WTC11 (cell line): ENCODE results near the gene CAST. TPM values are rescaled to one million over a fixed set of nuclear protein-coding genes. Genes with fewer than 3 reads are reported as not detected.

Experiments
- ATAC-seq: fragments of 200-7000 bp; cut with Tn5 transposase; 2 replicates; pipeline ENCODE4 v1.10.0; 2021; ENCODE audit warnings: mild to moderate bottlenecking, moderate library complexity
- CTCF ChIA-PET: fragments of 300-600 bp; sonication (Branson Sonifier 250); formaldehyde crosslinking; loops from one replicate; lab custom pipeline; 2021; ENCODE audit warnings: antibody characterized with exemption; lab: Charles Lee
- POLR2A ChIA-PET: fragments of 350-600 bp; sonication (Branson Sonifier 250); formaldehyde crosslinking; loops from one replicate; lab custom pipeline; 2021; ENCODE audit warnings: antibody characterized with exemption; lab: Charles Lee
- DNase-seq: peaks from one replicate; pipeline ENCODE4 v3.0.0; 2021; ENCODE audit warnings: low spot score
- H3K27ac Mint-ChIP-seq: 2 replicates; pipeline ENCODE4 v1.8.0; 2021; ENCODE audit warnings: mixed read lengths
- H3K27me3 Mint-ChIP-seq: 2 replicates; pipeline ENCODE4 v1.8.0; 2021; ENCODE audit warnings: low read depth, mild to moderate bottlenecking, moderate library complexity, mixed read lengths
- H3K36me3 Mint-ChIP-seq: 2 replicates; pipeline ENCODE4 v1.8.0; 2021; ENCODE audit warnings: mixed read lengths
- H3K4me1 Mint-ChIP-seq: 2 replicates; pipeline ENCODE4 v1.8.0; 2022; ENCODE audit warnings: mixed read lengths
- H3K4me3 Mint-ChIP-seq: 2 replicates; pipeline ENCODE4 v1.8.0; 2021; ENCODE audit warnings: mild to moderate bottlenecking, moderate library complexity, mixed read lengths
- H3K9me3 Mint-ChIP-seq: 2 replicates; pipeline ENCODE4 v1.8.0; 2021; ENCODE audit warnings: mixed read lengths
- ETV6 ChIP-seq: sonication (generic); formaldehyde crosslinking; IDR thresholded peaks from 2 replicates; pipeline ENCODE4 v1.8.1; 2022; ENCODE audit warnings: mild to moderate bottlenecking, missing genetic modification reagents
- FOXJ3 ChIP-seq: sonication (generic); formaldehyde crosslinking; IDR thresholded peaks from 2 replicates; pipeline ENCODE4 v1.9.0; 2021; ENCODE audit warnings: missing genetic modification reagents, mild to moderate bottlenecking, borderline replicate concordance
- GABPB1 ChIP-seq: sonication (generic); formaldehyde crosslinking; IDR thresholded peaks from 2 replicates; pipeline ENCODE4 v1.8.1; 2023; ENCODE audit warnings: mild to moderate bottlenecking, missing genetic modification reagents
- GRHL2 ChIP-seq: fragments of 250-450 bp; sonication (Bioruptor Pico); IDR thresholded peaks from 2 replicates; pipeline ENCODE4 v1.8.0; 2022; ENCODE audit warnings: mild to moderate bottlenecking, moderate library complexity; ENCODE audit not compliant: insufficient replicate concordance, severe bottlenecking
- HMGXB4 ChIP-seq: sonication (generic); formaldehyde crosslinking; IDR thresholded peaks from 2 replicates; pipeline ENCODE4 v1.8.1; 2023; ENCODE audit warnings: mild to moderate bottlenecking, moderate library complexity, missing genetic modification reagents
- MYBL2 ChIP-seq: sonication (generic); formaldehyde crosslinking; IDR thresholded peaks from 2 replicates; pipeline ENCODE4 v1.8.1; 2023; ENCODE audit warnings: mild to moderate bottlenecking, moderate library complexity, missing genetic modification reagents
- NFATC4 ChIP-seq: fragments of 250-450 bp; sonication (Bioruptor Pico); IDR thresholded peaks from 2 replicates; pipeline ENCODE4 v1.9.0; 2021; ENCODE audit warnings: mild to moderate bottlenecking
- NFYB ChIP-seq: sonication (generic); formaldehyde crosslinking; conservative IDR thresholded peaks from 2 replicates; pipeline ENCODE4 v1.8.0; 2022; ENCODE audit warnings: low read depth, missing genetic modification reagents
- NR1H2 ChIP-seq: sonication (generic); formaldehyde crosslinking; IDR thresholded peaks from 2 replicates; pipeline ENCODE4 v1.9.0; 2021; ENCODE audit warnings: mild to moderate bottlenecking, moderate library complexity, missing genetic modification reagents
- OVOL2 ChIP-seq: fragments of 250-450 bp; sonication (Bioruptor Pico); IDR thresholded peaks from 2 replicates; pipeline ENCODE4 v1.9.0; 2021; ENCODE audit warnings: mild to moderate bottlenecking, borderline replicate concordance
- SMAD4 ChIP-seq: sonication (generic); formaldehyde crosslinking; IDR thresholded peaks from 2 replicates; pipeline ENCODE4 v1.8.0; 2022; ENCODE audit warnings: mild to moderate bottlenecking, missing genetic modification reagents
- SP1 ChIP-seq: sonication (generic); formaldehyde crosslinking; conservative IDR thresholded peaks from 2 replicates; pipeline ENCODE4 v1.8.1; 2022; ENCODE audit warnings: missing genetic modification reagents
- STAT6 ChIP-seq: sonication (generic); formaldehyde crosslinking; conservative IDR thresholded peaks from 2 replicates; pipeline ENCODE4 v1.8.1; 2023; ENCODE audit warnings: mild to moderate bottlenecking, low read depth, missing genetic modification reagents, moderate library complexity
- TEAD1 ChIP-seq: sonication (generic); formaldehyde crosslinking; IDR thresholded peaks from 2 replicates; pipeline ENCODE4 v1.8.0; 2022; ENCODE audit warnings: mild to moderate bottlenecking, missing genetic modification reagents
- TEAD4 ChIP-seq: sonication (generic); formaldehyde crosslinking; IDR thresholded peaks from 2 replicates; pipeline ENCODE4 v1.8.0; 2022; ENCODE audit warnings: mild to moderate bottlenecking, missing genetic modification reagents
- ZNF121 ChIP-seq: sonication (generic); formaldehyde crosslinking; IDR thresholded peaks from 2 replicates; pipeline ENCODE4 v1.8.0; 2023; ENCODE audit warnings: missing genetic modification reagents
- ZNF219 ChIP-seq: sonication (generic); formaldehyde crosslinking; IDR thresholded peaks from 2 replicates; pipeline ENCODE4 v1.8.0; 2023; ENCODE audit warnings: missing genetic modification reagents, mild to moderate bottlenecking, borderline replicate concordance
- ZNF396 ChIP-seq: fragments of 250-450 bp; sonication (Bioruptor Pico); IDR thresholded peaks from 2 replicates; pipeline ENCODE4 v1.8.0; 2021; ENCODE audit warnings: mild to moderate bottlenecking, moderate library complexity, borderline replicate concordance
- ZNF671 ChIP-seq: fragments of 250-450 bp; sonication (Bioruptor Pico); IDR thresholded peaks from 2 replicates; pipeline ENCODE4 v1.8.0; 2021; ENCODE audit warnings: mild to moderate bottlenecking
- total RNA-seq: library from RNA; stranded (reverse); gene quantifications from 3 replicates; pipeline ENCODE4 v1.2.3, GENCODE V29; 2021
- TF ChIP-seq, protein P1 (sequence below): sonication (generic); formaldehyde crosslinking; IDR thresholded peaks from 2 replicates; pipeline ENCODE4 v1.8.1; 2023; ENCODE audit warnings: mild to moderate bottlenecking, missing genetic modification reagents, moderate library complexity
- TF ChIP-seq, protein P2 (sequence below): fragments of 250-450 bp; sonication (Bioruptor Pico); IDR thresholded peaks from 2 replicates; pipeline ENCODE4 v1.9.0; 2021; ENCODE audit warnings: moderate library complexity, mild to moderate bottlenecking, inconsistent platforms, borderline replicate concordance
- TF ChIP-seq, protein P3 (sequence below): sonication (generic); formaldehyde crosslinking; IDR thresholded peaks from 2 replicates; pipeline ENCODE4 v1.8.0; 2023; ENCODE audit warnings: mild to moderate bottlenecking, missing genetic modification reagents
- TF ChIP-seq, protein P4 (sequence below): sonication (generic); formaldehyde crosslinking; IDR thresholded peaks from 2 replicates; pipeline ENCODE4 v1.8.0; 2022; ENCODE audit warnings: mild to moderate bottlenecking, missing genetic modification reagents

Gene CAST
- total RNA-seq, 1 experiment from 2014 or later, result 40.0 TPM

DNA sequence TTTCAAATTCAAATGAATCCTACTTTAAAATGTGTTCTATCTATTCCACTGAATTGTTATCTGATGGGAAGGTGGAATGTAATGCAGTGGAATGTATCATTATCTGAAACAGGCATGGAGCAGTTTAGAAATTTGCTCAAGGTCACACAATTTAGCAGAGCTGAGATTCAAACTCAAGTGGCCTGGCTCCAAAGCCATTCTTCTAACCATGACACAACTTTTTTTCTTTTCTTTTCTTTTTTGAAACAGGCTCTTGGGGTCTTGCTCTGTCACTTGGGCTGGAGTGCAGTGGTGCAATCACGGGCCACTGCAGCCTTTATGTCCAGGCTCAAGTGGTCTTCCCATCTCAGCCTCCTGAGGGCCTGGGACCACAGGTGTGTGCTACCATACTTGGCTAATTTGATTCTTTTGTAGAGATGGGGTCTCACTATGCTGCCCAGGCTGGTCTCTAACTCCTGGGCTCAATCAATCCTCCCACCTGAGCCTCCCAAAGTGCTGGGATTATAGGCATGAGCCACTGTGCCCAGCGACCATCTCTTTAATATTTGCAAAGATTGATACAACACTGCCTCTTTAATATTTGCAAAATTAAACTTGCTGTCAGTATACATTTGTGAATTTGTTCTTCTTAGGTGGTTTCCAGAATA is 50.0 kb downstream of the CAST start (continued):
- TF ChIP-seq NR1H2 (CRISPR knock-in tag), result no peak
- TF ChIP-seq, protein P1, sequence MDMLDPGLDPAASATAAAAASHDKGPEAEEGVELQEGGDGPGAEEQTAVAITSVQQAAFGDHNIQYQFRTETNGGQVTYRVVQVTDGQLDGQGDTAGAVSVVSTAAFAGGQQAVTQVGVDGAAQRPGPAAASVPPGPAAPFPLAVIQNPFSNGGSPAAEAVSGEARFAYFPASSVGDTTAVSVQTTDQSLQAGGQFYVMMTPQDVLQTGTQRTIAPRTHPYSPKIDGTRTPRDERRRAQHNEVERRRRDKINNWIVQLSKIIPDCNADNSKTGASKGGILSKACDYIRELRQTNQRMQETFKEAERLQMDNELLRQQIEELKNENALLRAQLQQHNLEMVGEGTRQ (CRISPR knock-in tag), result no peak
- TF ChIP-seq, protein P2, sequence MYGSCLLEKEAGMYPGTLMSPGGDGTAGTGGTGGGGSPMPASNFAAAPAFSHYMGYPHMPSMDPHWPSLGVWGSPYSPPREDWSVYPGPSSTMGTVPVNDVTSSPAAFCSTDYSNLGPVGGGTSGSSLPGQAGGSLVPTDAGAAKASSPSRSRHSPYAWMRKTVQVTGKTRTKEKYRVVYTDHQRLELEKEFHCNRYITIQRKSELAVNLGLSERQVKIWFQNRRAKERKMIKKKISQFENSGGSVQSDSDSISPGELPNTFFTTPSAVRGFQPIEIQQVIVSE, result no peak
- TF ChIP-seq SMAD4 (CRISPR knock-in tag), result no peak
- no peak for TF ChIP-seq OVOL2 (CRISPR knock-in tag)
- TF ChIP-seq, protein P3, sequence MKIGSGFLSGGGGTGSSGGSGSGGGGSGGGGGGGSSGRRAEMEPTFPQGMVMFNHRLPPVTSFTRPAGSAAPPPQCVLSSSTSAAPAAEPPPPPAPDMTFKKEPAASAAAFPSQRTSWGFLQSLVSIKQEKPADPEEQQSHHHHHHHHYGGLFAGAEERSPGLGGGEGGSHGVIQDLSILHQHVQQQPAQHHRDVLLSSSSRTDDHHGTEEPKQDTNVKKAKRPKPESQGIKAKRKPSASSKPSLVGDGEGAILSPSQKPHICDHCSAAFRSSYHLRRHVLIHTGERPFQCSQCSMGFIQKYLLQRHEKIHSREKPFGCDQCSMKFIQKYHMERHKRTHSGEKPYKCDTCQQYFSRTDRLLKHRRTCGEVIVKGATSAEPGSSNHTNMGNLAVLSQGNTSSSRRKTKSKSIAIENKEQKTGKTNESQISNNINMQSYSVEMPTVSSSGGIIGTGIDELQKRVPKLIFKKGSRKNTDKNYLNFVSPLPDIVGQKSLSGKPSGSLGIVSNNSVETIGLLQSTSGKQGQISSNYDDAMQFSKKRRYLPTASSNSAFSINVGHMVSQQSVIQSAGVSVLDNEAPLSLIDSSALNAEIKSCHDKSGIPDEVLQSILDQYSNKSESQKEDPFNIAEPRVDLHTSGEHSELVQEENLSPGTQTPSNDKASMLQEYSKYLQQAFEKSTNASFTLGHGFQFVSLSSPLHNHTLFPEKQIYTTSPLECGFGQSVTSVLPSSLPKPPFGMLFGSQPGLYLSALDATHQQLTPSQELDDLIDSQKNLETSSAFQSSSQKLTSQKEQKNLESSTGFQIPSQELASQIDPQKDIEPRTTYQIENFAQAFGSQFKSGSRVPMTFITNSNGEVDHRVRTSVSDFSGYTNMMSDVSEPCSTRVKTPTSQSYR (CRISPR knock-in tag), result no peak
- TF ChIP-seq MYBL2 (CRISPR knock-in tag), result no peak
- no peak for TF ChIP-seq GABPB1
- no peak for TF ChIP-seq TEAD4 (CRISPR knock-in tag)

DNA sequence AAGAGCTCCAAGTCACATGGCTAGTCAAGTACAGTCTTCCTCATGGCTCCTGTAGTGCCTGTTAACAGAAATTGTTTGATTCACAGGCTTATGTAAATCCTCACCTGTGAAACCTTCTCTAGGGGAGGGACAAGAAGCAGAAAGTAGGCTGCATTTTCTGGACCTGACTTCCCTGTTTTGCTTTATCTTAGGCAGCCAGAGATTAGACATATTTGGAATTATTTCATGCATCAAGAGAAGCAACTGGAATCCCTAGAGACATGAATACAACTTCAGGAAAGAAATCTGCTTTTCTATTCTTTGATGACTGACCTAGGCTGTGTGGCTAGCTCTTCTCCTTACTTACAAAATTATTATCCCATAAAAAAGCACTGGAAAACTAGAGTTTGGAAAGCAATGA is 52.3 kb downstream of the CAST start:
- no peak for ATAC-seq

More for the DNA sequence above, 52.3 kb downstream of the CAST start:
- Mint-ChIP-seq H3K4me1 (peaks cover 14% of the 10 kb centered on the region), H3K27ac (no peak overlapping the region), H3K4me3 (no peak overlapping the region), H3K9me3 (no peaks in the 10 kb centered on the region), H3K27me3 (peaks cover 12% of the 10 kb centered on the region), H3K36me3 (no peaks in the 10 kb centered on the region)
- POLR2A ChIA-PET, result interaction anchor here (1.0 to 1.1 kb wide), 2 partner anchors 12 to 221 kb away, joined by 3 to 4 read pairs; partner anchors contain the start of gene LNPEP
- DNase-seq, result no peak
- CTCF ChIA-PET, result interaction anchor here (1.1 to 1.6 kb wide), 4 partner anchors 11 to 100 kb away, joined by 4 to 5 read pairs (median 4); no protein-coding TSS in a partner anchor
- TF ChIP-seq HMGXB4 (CRISPR knock-in tag), result no peak
- TF ChIP-seq ZNF219, result no peak
- TF ChIP-seq STAT6 (CRISPR knock-in tag), result no peak
- TF ChIP-seq ZNF396 (CRISPR knock-in tag), result no peak
- TF ChIP-seq SP1, result no peak
- no peak for TF ChIP-seq FOXJ3 (CRISPR knock-in tag)
- no peak for TF ChIP-seq ETV6 (CRISPR knock-in tag)
- TF ChIP-seq, protein P3 (CRISPR knock-in tag), result no peak
- no peak for TF ChIP-seq ZNF671 (CRISPR knock-in tag)
- no peak for TF ChIP-seq ZNF121 (CRISPR knock-in tag)
- no peak for TF ChIP-seq GRHL2 (CRISPR knock-in tag)
- no peak for TF ChIP-seq NFYB (CRISPR knock-in tag)
- no peak for TF ChIP-seq TEAD1 (CRISPR knock-in tag)
- TF ChIP-seq NFATC4 (CRISPR knock-in tag), result no peak
- TF ChIP-seq, protein P4, sequence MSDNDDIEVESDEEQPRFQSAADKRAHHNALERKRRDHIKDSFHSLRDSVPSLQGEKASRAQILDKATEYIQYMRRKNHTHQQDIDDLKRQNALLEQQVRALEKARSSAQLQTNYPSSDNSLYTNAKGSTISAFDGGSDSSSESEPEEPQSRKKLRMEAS (CRISPR knock-in tag), result no peak
